Parietal lobe (tissue), 1 donor: ENCODE measurements around the gene NOM1. TPM values are rescaled to one million over a fixed set of nuclear protein-coding genes. Genes with fewer than 3 reads are reported as not detected.

Source experiments
- total RNA-seq: library from RNA; depleted of rRNA; stranded (reverse); fragments of >200 nt; gene quantifications from one replicate; pipeline ENCODE4 v1.2.3, GENCODE V29; 2014

The NOM1 gene, protein sequence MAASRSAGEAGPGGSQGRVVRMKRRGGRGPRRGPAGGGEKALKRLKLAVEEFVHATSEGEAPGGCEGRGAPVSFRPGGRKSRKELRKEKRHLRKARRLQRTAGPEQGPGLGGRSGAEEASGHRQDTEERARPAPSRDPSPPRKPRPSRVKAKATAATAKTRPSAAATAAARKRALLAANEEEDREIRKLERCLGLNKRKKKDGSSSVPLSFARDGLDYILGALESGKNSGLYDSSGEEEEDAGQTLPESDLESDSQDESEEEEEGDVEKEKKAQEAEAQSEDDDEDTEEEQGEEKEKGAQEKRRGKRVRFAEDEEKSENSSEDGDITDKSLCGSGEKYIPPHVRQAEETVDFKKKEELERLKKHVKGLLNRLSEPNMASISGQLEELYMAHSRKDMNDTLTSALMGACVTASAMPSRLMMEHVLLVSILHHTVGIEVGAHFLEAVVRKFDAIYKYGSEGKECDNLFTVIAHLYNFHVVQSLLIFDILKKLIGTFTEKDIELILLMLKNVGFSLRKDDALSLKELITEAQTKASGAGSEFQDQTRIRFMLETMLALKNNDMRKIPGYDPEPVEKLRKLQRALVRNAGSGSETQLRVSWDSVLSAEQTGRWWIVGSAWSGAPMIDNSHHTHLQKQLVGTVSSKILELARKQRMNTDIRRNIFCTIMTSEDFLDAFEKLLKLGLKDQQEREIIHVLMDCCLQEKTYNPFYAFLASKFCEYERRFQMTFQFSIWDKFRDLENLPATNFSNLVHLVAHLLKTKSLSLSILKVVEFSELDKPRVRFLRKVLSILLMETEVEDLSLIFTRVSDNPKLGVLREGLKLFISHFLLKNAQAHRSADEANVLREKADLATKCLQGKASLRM
- total RNA-seq, result 45.7 TPM

DNA sequence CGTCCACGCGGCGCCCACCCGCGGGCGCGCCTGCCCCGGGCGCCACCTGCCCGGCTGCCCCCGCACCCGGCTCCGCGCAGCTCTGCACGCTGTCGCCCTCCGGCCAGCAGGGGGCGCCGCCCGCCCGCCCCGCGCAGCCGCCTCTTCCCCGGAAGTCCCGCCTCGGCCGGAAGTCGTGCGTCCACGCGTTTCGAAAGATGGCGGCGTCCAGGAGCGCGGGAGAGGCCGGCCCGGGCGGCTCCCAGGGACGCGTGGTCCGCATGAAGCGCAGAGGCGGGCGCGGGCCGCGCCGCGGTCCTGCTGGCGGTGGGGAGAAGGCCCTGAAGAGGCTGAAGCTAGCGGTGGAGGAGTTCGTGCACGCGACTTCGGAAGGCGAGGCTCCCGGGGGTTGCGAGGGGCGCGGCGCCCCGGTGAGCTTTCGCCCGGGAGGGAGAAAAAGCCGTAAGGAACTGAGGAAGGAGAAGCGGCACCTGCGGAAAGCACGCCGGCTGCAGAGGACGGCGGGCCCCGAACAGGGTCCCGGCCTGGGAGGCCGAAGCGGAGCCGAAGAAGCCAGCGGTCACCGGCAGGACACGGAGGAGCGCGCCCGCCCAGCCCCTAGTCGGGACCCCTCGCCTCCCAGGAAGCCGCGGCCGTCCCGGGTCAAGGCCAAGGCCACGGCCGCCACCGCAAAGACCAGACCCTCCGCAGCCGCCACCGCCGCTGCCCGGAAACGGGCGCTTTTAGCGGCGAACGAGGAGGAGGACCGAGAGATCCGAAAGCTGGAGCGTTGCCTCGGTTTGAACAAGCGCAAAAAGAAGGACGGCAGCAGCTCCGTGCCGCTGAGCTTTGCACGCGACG lies at the start of gene NOM1:
Gene NOM1 (plus strand): TSS at position 172 of the 840 bp plus-strand sequence. CDS start 26 bp downstream, at position 198.

DNA sequence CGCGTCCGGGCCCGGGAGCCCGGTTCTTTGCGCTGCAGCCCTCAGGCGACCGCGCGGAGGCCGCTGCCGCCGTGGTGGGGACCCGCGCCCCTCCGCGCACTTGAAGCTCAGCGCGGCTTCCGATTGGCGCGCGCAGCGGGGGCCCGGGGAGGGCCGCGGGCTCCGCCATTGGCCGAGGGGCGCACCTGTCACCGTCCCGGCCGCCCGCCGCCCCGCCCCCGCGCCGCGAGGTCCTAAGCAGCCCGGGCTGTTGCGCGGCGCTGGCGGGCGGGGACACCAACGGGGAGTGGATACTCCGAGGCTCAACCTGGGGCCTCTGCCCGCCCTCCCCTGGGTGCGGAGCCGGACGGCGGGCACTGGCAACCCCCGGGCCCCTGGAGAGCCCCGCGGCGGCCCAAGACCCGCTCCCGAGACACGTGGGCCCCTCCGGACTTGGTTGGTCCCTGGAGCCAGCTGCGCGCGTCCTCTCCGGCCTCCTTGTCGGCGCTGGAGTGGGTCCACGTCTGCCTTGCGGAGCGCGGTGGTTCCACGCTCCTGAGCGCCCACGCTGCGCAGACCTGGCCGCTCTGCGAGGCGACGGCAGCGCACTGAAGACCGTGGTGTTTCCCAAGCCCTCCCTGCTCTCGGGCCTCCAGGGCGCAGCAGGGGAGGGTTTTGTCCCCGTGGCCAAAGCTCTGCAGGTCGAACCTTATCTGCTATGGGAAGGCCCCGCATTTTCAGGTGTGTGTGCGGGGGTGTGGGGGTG lies 61.2 kb downstream of the NOM1 start, which contains the start of gene MNX1:
Gene MNX1 (minus strand): TSS at position 76 of the 745 bp plus-strand sequence. CDS start 313 bp downstream, outside the sequence.

Other genes starting within 250 kb of the NOM1 start
- 156 TPM for gene LMBR1, start 56.5 kb upstream of the NOM1 start, total RNA-seq
- gene MNX1, start 61.0 kb downstream of the NOM1 start, total RNA-seq, result not detected
- gene UBE3C, start 189.2 kb downstream of the NOM1 start, total RNA-seq, result 153 TPM